Ishikawa (cell line): Measurements from ENCODE around the gene ADRA2A.
A peak's percentile ranks its signal among the peaks of the same experiment; 100 is the strongest.

ENCODE experiments used
- CEBPB ChIP-seq: IDR thresholded peaks from 2 replicates; pipeline ENCODE4 v1.6.1; 2012
- CREB1 ChIP-seq: IDR thresholded peaks from 2 replicates; pipeline ENCODE4 v1.6.1; 2012; ENCODE audit warnings: low read depth
- EGR1 ChIP-seq: IDR thresholded peaks from 2 replicates; pipeline ENCODE4 v1.6.1; 2012
- EP300 ChIP-seq: IDR thresholded peaks from 2 replicates; pipeline ENCODE4 v1.6.1; 2012; ENCODE audit warnings: borderline replicate concordance
- FOXM1 ChIP-seq: IDR thresholded peaks from 2 replicates; pipeline ENCODE4 v1.6.1; 2012; ENCODE audit warnings: low read depth, borderline replicate concordance
- NFIC ChIP-seq: IDR thresholded peaks from 2 replicates; pipeline ENCODE4 v1.6.1; 2012
- RAD21 ChIP-seq: IDR thresholded peaks from 2 replicates; pipeline ENCODE4 v1.6.1; 2012; ENCODE audit warnings: low read depth
- TAF1 ChIP-seq: IDR thresholded peaks from 2 replicates; pipeline ENCODE4 v1.6.1; 2012; ENCODE audit warnings: low read depth, mild to moderate bottlenecking
- TCF12 ChIP-seq: IDR thresholded peaks from 2 replicates; pipeline ENCODE4 v1.6.1; 2012; ENCODE audit warnings: low read depth
- TEAD4 ChIP-seq: IDR thresholded peaks from 2 replicates; pipeline ENCODE4 v1.6.1; 2012
- USF1 ChIP-seq: IDR thresholded peaks from 2 replicates; pipeline ENCODE4 v1.6.1; 2012
- YY1 ChIP-seq: IDR thresholded peaks from 2 replicates; pipeline ENCODE4 v1.6.1; 2012; ENCODE audit warnings: low read depth
- ZBTB7A ChIP-seq: IDR thresholded peaks from 2 replicates; pipeline ENCODE4 v1.6.1; 2012; ENCODE audit warnings: low read depth
- TF ChIP-seq, protein P1 (sequence below): IDR thresholded peaks from 2 replicates; pipeline ENCODE4 v1.6.1; 2012; ENCODE audit warnings: low read depth, mild to moderate bottlenecking
- TF ChIP-seq, protein P2 (sequence below): IDR thresholded peaks from 2 replicates; pipeline ENCODE4 v1.6.1; 2012

ADRA2A gene

DNA sequence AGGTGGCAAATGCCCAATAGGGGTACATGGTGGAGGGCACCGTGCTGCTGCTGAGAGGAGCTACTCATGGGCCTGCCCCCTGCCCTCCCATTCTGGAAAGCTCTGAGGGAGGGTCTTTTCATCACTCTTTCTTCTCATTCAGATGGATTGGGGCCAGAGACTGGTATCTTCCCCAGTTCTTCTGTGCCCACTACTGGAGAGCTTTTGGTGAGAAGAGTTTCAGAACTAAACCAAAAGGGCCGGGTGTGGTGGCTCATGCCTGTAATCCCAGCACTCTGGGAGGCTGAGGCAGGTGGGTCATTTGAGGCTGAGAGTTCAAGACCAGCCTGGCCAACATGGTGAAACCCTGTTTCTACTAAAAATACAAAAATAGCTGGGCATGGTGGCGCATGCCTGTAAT, 12.5 kb downstream of the ADRA2A start:
- TF ChIP-seq EGR1 (no peak), EP300 (no peak), USF1 (no peak), TCF12 (no peak), TEAD4 (no peak), NFIC (no peak), YY1 (no peak), TAF1 (no peak), ZBTB7A (no peak), RAD21 (no peak), CEBPB (no peak), FOXM1 (no peak), CREB1 (no peak)

DNA sequence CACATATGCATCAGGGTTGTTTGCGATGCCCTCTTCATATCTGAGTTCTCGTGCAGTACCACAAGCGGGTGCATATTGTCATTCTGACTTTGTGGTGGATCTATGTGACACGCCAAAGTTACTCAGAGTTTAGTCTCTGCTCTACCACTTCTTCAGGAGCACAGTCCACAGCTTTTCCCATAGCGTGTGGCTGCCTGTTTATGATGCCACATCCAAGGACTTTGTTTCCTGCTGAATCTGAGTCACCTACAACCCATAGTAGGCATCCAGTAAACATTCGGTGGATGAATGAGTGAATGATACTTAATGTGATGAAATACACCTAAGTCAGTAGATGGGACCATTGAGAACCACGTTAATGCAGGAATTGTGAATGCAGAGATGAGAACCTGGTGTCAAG, 15.0 kb downstream of the ADRA2A start:
- TF ChIP-seq EP300: no peak

- no peak for TF ChIP-seq TCF12
- no peak for TF ChIP-seq NFIC
- TF ChIP-seq ZBTB7A: no peak
- no peak for TF ChIP-seq TEAD4
- TF ChIP-seq, protein P1, sequence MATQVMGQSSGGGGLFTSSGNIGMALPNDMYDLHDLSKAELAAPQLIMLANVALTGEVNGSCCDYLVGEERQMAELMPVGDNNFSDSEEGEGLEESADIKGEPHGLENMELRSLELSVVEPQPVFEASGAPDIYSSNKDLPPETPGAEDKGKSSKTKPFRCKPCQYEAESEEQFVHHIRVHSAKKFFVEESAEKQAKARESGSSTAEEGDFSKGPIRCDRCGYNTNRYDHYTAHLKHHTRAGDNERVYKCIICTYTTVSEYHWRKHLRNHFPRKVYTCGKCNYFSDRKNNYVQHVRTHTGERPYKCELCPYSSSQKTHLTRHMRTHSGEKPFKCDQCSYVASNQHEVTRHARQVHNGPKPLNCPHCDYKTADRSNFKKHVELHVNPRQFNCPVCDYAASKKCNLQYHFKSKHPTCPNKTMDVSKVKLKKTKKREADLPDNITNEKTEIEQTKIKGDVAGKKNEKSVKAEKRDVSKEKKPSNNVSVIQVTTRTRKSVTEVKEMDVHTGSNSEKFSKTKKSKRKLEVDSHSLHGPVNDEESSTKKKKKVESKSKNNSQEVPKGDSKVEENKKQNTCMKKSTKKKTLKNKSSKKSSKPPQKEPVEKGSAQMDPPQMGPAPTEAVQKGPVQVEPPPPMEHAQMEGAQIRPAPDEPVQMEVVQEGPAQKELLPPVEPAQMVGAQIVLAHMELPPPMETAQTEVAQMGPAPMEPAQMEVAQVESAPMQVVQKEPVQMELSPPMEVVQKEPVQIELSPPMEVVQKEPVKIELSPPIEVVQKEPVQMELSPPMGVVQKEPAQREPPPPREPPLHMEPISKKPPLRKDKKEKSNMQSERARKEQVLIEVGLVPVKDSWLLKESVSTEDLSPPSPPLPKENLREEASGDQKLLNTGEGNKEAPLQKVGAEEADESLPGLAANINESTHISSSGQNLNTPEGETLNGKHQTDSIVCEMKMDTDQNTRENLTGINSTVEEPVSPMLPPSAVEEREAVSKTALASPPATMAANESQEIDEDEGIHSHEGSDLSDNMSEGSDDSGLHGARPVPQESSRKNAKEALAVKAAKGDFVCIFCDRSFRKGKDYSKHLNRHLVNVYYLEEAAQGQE: no peak
- TF ChIP-seq, protein P2, sequence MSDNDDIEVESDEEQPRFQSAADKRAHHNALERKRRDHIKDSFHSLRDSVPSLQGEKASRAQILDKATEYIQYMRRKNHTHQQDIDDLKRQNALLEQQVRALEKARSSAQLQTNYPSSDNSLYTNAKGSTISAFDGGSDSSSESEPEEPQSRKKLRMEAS: no peak
- no peak for TF ChIP-seq RAD21
- no peak for TF ChIP-seq USF1
- no peak for TF ChIP-seq TAF1
- TF ChIP-seq EP300: no peak
- no peak for TF ChIP-seq CREB1
- no peak for TF ChIP-seq FOXM1
- TF ChIP-seq EGR1: no peak
- no peak for TF ChIP-seq CEBPB
- no peak for TF ChIP-seq YY1
These were observed 17.0 kb downstream of the ADRA2A start for GRCh38 chr10:111093741-111094380.

DNA sequence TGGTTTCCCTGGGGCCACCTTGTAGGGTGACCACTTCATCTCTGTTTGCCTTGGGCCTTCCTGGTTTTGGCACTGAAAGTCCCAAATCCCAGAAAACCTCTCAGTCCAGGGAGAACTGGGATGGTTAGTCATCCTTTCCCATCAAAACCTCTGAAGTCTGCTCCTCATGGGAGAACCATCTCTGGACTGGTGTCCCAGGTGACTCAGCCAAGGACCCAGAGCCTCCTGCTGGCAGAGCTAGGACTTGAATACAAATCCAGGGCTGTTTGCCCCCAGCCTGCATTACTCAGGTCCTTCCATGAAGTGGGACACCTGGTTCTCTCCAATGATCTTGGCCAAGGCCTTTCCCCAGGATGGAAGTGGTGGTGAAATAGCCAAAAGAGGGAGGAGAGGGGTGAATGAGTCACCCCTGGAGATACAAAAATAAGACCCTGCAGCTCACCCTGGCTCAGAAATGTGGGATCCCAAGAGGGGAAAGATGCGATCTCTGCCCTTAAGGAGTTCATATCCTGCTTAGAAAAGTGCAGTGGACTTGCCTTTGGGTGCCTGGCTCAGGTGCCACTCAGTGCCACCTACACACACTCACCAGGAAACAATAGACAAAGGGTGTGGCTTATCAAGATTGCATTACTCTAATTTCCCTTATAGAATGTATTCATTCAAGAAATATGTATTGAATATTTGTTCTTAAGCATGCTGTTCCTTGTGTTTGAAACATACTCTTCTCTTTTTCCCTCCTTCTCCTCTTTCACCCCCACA, 22.0 kb downstream of the ADRA2A start:
- TF ChIP-seq TAF1 (no peak), RAD21 (0 out of 2 replicates have a peak, but pooled peaks have one; percentile 3)

- no peak for TF ChIP-seq CREB1
- TF ChIP-seq RAD21: no peak
- no peak for TF ChIP-seq EP300
- TF ChIP-seq YY1: no peak
- no peak for TF ChIP-seq CEBPB
- TF ChIP-seq, protein P2: no peak
- no peak for TF ChIP-seq TEAD4
These were observed 23.4 kb downstream of the ADRA2A start for GRCh38 chr10:111100198-111100597.

DNA sequence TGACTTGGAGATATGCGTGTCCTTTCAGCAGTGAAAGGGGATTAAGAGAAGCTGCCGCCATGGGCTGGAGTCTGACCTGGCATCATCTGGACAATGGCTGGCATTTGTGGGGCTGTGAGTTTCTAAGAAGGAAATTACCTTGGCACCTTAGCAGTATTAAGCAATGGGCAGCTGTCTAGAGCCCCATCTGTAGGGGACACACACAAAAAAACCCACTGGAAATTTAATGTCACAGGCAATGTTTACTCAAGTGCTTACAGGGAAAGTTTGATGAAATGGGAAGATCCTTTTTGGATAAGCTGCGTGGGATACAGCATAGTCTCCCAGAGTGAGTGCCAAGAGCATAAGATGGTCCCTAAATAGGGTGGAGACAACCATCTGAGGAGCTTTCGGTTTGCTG, 25.0 kb downstream of the ADRA2A start:
- no peak for TF ChIP-seq CREB1
- no peak for TF ChIP-seq YY1
- TF ChIP-seq, protein P2: no peak
- no peak for TF ChIP-seq CEBPB
- TF ChIP-seq TCF12: no peak
- no peak for TF ChIP-seq TAF1
- TF ChIP-seq USF1: no peak
- no peak for TF ChIP-seq RAD21
- no peak for TF ChIP-seq NFIC
- no peak for TF ChIP-seq EP300
- no peak for TF ChIP-seq FOXM1
- TF ChIP-seq EGR1: no peak
- TF ChIP-seq, protein P1: no peak
- TF ChIP-seq ZBTB7A: no peak
- TF ChIP-seq TEAD4: no peak
